Activated T-helper 1 cell treated with anti-CD3 and anti-CD28 coated beads, Interleukin-12 subunit alpha, Interleukin-12 subunit beta, Interleukin-2, Interleukin-4 antibody, amounts not matched to agents 30 ng/mL and 10 ng/mL and 1 ng/mL, durations not matched to agents 14 hours and 24 hours and 36 hours (primary cell): ENCODE data around the gene SCAMP1. TPM values are rescaled to one million over a fixed set of nuclear protein-coding genes. Genes with fewer than 3 reads are reported as not detected.

Source experiments
- DNase-seq: peaks from one replicate; pipeline ENCODE4 v3.0.0; 2021; ENCODE audit warnings: low spot score
- H3K27ac Mint-ChIP-seq: one replicate; pipeline ENCODE4 v1.8.0; 2021; ENCODE audit warnings: mild to moderate bottlenecking, mixed read lengths
- H3K27me3 Mint-ChIP-seq: one replicate; pipeline ENCODE4 v1.8.0; 2022; ENCODE audit warnings: mild to moderate bottlenecking, moderate library complexity, mixed read lengths; ENCODE audit not compliant: insufficient read depth
- H3K36me3 Mint-ChIP-seq: one replicate; pipeline ENCODE4 v1.8.0; 2021; ENCODE audit warnings: low read depth, mixed read lengths
- H3K4me1 Mint-ChIP-seq: one replicate; pipeline ENCODE4 v1.8.0; 2021; ENCODE audit warnings: low read depth, mixed read lengths
- H3K4me3 Mint-ChIP-seq: one replicate; pipeline ENCODE4 v1.8.0; 2021; ENCODE audit warnings: mild to moderate bottlenecking, moderate library complexity, mixed read lengths
- H3K9me3 Mint-ChIP-seq: one replicate; pipeline ENCODE4 v1.8.0; 2021; ENCODE audit warnings: mixed read lengths
- intact Hi-C: fragments of 100-400 bp; cut with micrococcal nuclease; formaldehyde crosslinking; loops from one replicate; pipeline ENCODE4 v1.15.1; 2024
- total RNA-seq: library from RNA; stranded (reverse); gene quantifications from 2 replicates; pipeline ENCODE4 v1.2.3, GENCODE V29; 2022

The SCAMP1 gene
- total RNA-seq, 1 donor from 2014 or later: 21.3 TPM

- no peak for DNase-seq
- Mint-ChIP-seq H3K27ac (no peak overlapping the region), H3K9me3 (no peaks in the 10 kb centered on the region), H3K4me3 (no peak overlapping the region), H3K4me1 (no peaks in the 10 kb centered on the region), H3K36me3 (no peaks in the 10 kb centered on the region), H3K27me3 (peaks cover 22% of the 10 kb centered on the region)
- intact Hi-C loops: no loop called here
Measured at GRCh38 chr5:78519198-78519941, 159.0 kb downstream of the SCAMP1 start.

GRCh38 chr5:78521455-78521854, 161.0 kb downstream of the SCAMP1 start:
- no peak for DNase-seq
- H3K27me3 Mint-ChIP-seq: peaks cover 22% of the 10 kb centered on the region

GRCh38 chr5:78522476-78523260, 162.3 kb downstream of the SCAMP1 start:
- H3K27ac Mint-ChIP-seq: no peak overlapping the region
- no peaks in the 10 kb centered on the region for H3K4me1 Mint-ChIP-seq

More at GRCh38 chr5:78521455-78521854, 161.0 kb downstream of the SCAMP1 start:
- intact Hi-C loops: no loop called here
- H3K4me3 Mint-ChIP-seq: no peak overlapping the region
- no peaks in the 10 kb centered on the region for H3K4me1 Mint-ChIP-seq
- no peaks in the 10 kb centered on the region for H3K36me3 Mint-ChIP-seq
- H3K27ac Mint-ChIP-seq: no peak overlapping the region
- no peaks in the 10 kb centered on the region for H3K9me3 Mint-ChIP-seq

GRCh38 chr5:78523314-78524193, 163.1 kb downstream of the SCAMP1 start:
- Mint-ChIP-seq H3K27ac (no peak overlapping the region), H3K4me3 (no peak overlapping the region), H3K4me1 (no peaks in the 10 kb centered on the region), H3K9me3 (no peaks in the 10 kb centered on the region), H3K27me3 (peaks cover 16% of the 10 kb centered on the region), H3K36me3 (no peaks in the 10 kb centered on the region)
- intact Hi-C loops: no loop called here
- DNase-seq: no peak

More at GRCh38 chr5:78522476-78523260, 162.3 kb downstream of the SCAMP1 start:
- intact Hi-C loops: no loop called here
- Mint-ChIP-seq H3K4me3 (no peak overlapping the region), H3K36me3 (no peaks in the 10 kb centered on the region), H3K27me3 (peaks cover 18% of the 10 kb centered on the region), H3K9me3 (no peaks in the 10 kb centered on the region)
- no peak for DNase-seq

- Mint-ChIP-seq H3K27me3 (peaks cover 17% of the 10 kb centered on the region), H3K27ac (no peak overlapping the region), H3K4me3 (no peak overlapping the region), H3K4me1 (no peaks in the 10 kb centered on the region), H3K36me3 (no peaks in the 10 kb centered on the region), H3K9me3 (no peaks in the 10 kb centered on the region)
- no peak for DNase-seq
- intact Hi-C loops: no loop called here
Measured at GRCh38 chr5:78526049-78526525, 165.7 kb downstream of the SCAMP1 start.

- intact Hi-C loops: no loop called here
- no peak for DNase-seq
- no peak overlapping the region for H3K27ac Mint-ChIP-seq
- H3K9me3 Mint-ChIP-seq: no peaks in the 10 kb centered on the region
- H3K4me3 Mint-ChIP-seq: no peak overlapping the region
- no peaks in the 10 kb centered on the region for H3K36me3 Mint-ChIP-seq
- no peaks in the 10 kb centered on the region for H3K4me1 Mint-ChIP-seq
- H3K27me3 Mint-ChIP-seq: peaks cover 21% of the 10 kb centered on the region
Measured at GRCh38 chr5:78527054-78527859, 166.8 kb downstream of the SCAMP1 start.

- intact Hi-C loops: no loop called here
- H3K36me3 Mint-ChIP-seq: no peaks in the 10 kb centered on the region
- no peaks in the 10 kb centered on the region for H3K9me3 Mint-ChIP-seq
- no peak overlapping the region for H3K4me3 Mint-ChIP-seq
- H3K27me3 Mint-ChIP-seq: peaks cover 21% of the 10 kb centered on the region
- no peaks in the 10 kb centered on the region for H3K4me1 Mint-ChIP-seq
- no peak overlapping the region for H3K27ac Mint-ChIP-seq
- DNase-seq: no peak
Measured at GRCh38 chr5:78527925-78528324, 167.5 kb downstream of the SCAMP1 start.

Other genes with a start within 250 kb of the SCAMP1 start
- gene AP3B1, start 65.9 kb upstream of the SCAMP1 start, total RNA-seq: 40.8 and 40.9 TPM in 2 replicates